SJCRH30 (cell line): ENCODE data around the gene TBCE. TPM values are rescaled to one million over a fixed set of nuclear protein-coding genes. Genes with fewer than 3 reads are reported as not detected.
A peak's percentile ranks its signal among the peaks of the same experiment; 100 is the strongest.
"Not testable (repeated sequence)": the region's sequence is repeated elsewhere in the genome, so short reads cannot be mapped to it uniquely, and the experiment has no call there.

Source experiments
- DNase-seq, 2 experiments: peaks; one replicate each; pipeline ENCODE4 v3.0.0-alpha.2; 2015 to 2020
- H3K27ac ChIP-seq: fragments of 250-450 bp; sonication (Bioruptor Pico); 2 replicates; pipeline ENCODE4 v1.5.1; 2020; ENCODE audit warnings: mild to moderate bottlenecking, moderate library complexity
- H3K27me3 ChIP-seq: fragments of 250-450 bp; sonication (Bioruptor Pico); 2 replicates; pipeline ENCODE4 v1.5.1; 2020; ENCODE audit warnings: mild to moderate bottlenecking, moderate library complexity
- H3K36me3 ChIP-seq: fragments of 250-450 bp; sonication (Bioruptor Pico); 2 replicates; pipeline ENCODE4 v1.5.1; 2020; ENCODE audit warnings: mild to moderate bottlenecking, moderate library complexity
- H3K4me1 ChIP-seq: fragments of 250-450 bp; sonication (Bioruptor Pico); 2 replicates; pipeline ENCODE4 v1.5.1; 2020; ENCODE audit warnings: mild to moderate bottlenecking, moderate library complexity
- H3K4me3 ChIP-seq: fragments of 250-450 bp; sonication (Bioruptor Pico); 2 replicates; pipeline ENCODE4 v1.5.1; 2020; ENCODE audit warnings: mild to moderate bottlenecking, moderate library complexity
- H3K9me3 ChIP-seq: fragments of 250-450 bp; sonication (Bioruptor Pico); replicated peaks from 2 replicates; pipeline ENCODE4 v1.5.1; 2020; ENCODE audit warnings: mild to moderate bottlenecking, moderate library complexity
- total RNA-seq: library from RNA; depleted of rRNA; stranded (reverse); fragments of >200 nt; shearing (Covaris generic); gene quantifications from 2 replicates; pipeline ENCODE4 v1.2.3, GENCODE V29; 2014

TBCE gene
- total RNA-seq, 1 experiment from 2014 or later = 38.6 TPM

DNA sequence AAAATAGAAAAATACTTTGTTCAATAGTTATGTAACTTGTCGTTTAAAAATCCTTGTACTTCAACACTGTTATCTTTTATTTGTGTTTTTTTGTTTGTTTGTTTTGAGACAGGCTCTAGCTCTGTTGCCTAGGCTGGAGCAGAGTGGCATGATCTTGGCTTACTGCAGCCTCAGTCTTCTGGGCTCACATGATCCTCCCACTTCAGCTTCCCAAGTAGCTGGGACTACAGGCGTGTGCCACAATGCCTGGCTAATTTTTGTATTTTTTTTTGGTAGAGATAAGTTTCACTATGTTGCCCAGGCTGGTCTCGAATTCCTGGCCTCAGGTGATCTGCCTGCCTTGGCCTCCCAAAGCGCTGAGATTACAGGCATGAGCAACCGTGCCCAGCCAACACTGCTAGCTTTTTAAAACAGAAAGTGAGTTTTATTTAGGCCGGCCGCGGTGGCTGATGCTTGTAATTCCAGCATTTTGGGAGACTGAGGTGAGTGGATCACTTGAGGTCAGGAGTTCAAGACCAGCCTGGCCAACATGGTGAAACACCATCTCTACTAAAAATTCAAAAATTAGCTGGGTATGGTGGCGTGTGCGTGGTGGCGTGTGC is 11.0 kb downstream of the TBCE start:
- not testable (repeated sequence) for H3K4me1 ChIP-seq, H3K9me3 ChIP-seq, DNase-seq, H3K27me3 ChIP-seq, H3K27ac ChIP-seq, H3K4me3 ChIP-seq
- peaks cover 18% of the 10 kb centered on the region for H3K36me3 ChIP-seq

DNA sequence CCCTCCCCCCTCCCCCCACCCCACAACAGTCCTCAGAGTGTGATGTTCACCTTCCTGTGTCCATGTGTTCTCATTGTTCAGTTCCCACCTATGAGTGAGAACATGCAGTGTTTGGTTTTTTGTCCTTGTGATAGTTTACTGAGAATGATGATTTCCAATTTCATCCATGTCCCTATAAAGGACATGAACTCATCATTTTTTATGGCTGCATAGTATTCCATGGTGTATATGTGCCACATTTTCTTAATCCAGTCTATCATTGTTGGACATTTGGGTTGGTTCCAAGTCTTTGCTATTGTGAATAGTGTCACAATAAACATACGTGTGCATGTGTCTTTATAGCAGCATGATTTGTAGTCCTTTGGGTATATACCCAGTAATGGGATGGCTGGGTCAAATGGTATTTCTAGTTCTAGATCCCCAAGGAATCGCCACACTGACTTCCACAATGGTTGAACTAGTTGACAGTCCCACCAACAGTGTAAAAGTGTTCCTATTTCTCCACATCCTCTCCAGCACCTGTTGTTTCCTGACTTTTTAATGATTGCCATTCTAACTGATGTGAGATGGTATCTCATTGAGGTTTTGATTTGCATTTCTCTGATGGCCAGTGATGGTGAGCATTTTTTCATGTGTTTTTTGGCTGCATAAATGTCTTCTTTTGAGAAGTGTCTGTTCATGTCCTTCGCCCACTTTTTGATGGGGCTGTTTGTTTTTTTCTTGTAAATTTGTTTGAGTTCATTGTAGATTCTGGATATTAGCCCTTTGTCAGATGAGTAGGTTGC is 14.9 kb downstream of the TBCE start:
- H3K9me3 ChIP-seq, H3K27ac ChIP-seq: not testable (repeated sequence)
- peaks cover 18% of the 10 kb centered on the region for H3K36me3 ChIP-seq

DNA sequence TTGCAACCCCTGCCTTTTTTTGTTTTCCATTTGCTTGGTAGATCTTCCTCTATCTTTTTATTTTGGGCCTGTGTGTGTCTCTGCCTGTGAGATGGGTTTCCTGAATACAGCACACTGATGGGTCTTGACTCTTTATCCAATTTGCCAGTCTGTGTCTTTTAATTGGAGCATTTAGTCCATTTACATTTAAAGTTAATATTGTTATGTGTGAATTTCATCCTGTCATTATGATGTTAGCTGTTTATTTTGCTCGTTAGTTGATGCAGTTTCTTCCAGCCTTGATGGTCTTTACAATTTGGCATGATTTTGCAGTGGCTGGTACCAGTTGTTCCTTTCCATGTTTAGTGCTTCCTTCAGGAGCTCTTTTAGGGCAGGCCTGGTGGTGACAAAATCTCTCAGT is 18.4 kb downstream of the TBCE start:
- not testable (repeated sequence) for H3K27me3 ChIP-seq, H3K27ac ChIP-seq, H3K4me3 ChIP-seq, H3K4me1 ChIP-seq, DNase-seq
- peaks cover 14% of the 10 kb centered on the region for H3K36me3 ChIP-seq
- H3K9me3 ChIP-seq = peaks cover 10% of the 10 kb centered on the region

More for the DNA sequence above, 14.9 kb downstream of the TBCE start:
- H3K4me3 ChIP-seq, H3K4me1 ChIP-seq, DNase-seq, H3K27me3 ChIP-seq: not testable (repeated sequence)

DNA sequence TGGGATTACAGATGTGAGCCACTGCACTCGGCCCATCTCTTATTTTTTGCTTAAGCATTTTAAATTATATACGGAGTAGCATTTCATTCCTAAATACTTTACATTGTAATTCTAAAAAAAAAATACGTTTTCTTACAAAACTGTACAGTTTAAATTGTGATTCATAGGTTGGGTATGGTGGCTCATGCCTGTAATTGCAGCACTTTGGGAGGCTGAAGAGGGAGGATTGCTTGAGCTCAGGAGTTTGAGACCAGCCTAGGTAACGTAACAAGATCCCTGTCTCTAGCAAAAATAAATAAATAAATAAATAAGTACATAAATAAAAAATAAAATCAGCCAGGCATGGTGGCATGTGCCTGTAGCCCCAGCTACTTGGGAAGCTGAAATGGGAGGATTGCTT is 24.6 kb downstream of the TBCE start:
- Histone ChIP-seq H3K36me3 (peaks cover 4% of the 10 kb centered on the region; the same call in 1 of the 2 replicates), H3K9me3 (peaks cover 4% of the 10 kb centered on the region), H3K27me3 (no peaks in the 10 kb centered on the region), H3K27ac (no peak overlapping the region), H3K4me1 (no peaks in the 10 kb centered on the region), H3K4me3 (no peak overlapping the region)
- DNase-seq = no peak

DNA sequence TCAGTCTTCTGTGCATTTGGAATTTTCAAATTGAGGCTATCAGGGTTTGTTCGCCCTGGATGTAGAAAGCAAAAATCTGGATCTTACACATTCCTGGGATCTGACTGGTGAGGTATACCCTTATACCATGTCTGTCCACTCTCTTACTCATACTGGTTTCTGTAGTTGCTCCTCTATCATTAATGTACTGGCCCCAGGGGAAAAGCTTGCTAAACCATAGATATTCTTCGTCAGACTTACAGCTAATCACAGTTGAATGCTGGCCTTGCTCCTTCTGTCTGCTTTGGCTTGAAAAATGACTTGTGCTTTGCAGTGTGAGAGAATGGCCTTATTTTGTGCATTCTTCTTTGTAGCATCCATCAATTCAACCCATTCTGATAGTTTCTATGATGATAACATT is 30.5 kb downstream of the TBCE start:
- H3K4me1 ChIP-seq = 0 out of 2 replicates have a peak, but pooled peaks cover 3% of the 10 kb centered on the region
- no peaks in the 10 kb centered on the region for H3K27me3 ChIP-seq
- H3K9me3 ChIP-seq = no peaks in the 10 kb centered on the region; the same call in 1 of the 2 replicates
- H3K27ac ChIP-seq = no peak overlapping the region
- no peak for DNase-seq
- H3K4me3 ChIP-seq = no peak overlapping the region
- H3K36me3 ChIP-seq = peaks cover 2% of the 10 kb centered on the region; the same call in 1 of the 2 replicates

DNA sequence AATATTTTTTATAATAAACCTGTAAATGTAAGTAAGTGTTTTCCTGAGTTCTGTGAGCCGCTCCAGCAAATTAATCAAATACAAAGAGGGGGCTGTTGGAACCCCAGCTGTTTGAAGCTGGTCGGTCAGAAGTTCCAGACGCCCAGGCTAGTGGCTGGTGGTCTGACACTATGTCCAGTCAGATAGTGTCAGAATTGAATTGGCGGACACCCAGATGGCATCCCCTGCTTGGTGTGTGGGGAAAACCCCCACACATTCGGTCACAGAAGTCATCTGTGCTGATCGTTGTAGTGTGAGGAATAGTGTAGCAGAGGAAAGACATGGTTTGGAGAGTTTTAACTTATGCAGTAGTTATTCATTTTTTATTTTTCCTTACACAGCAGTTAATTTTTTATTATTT is 32.4 kb downstream of the TBCE start:
- Histone ChIP-seq H3K4me1 (0 out of 2 replicates have a peak, but pooled peaks cover 3% of the 10 kb centered on the region), H3K36me3 (peaks cover 6% of the 10 kb centered on the region), H3K9me3 (no peaks in the 10 kb centered on the region; the same call in 1 of the 2 replicates), H3K27me3 (no peaks in the 10 kb centered on the region), H3K27ac (no peak overlapping the region), H3K4me3 (no peak overlapping the region)
- DNase-seq = no peak

DNA sequence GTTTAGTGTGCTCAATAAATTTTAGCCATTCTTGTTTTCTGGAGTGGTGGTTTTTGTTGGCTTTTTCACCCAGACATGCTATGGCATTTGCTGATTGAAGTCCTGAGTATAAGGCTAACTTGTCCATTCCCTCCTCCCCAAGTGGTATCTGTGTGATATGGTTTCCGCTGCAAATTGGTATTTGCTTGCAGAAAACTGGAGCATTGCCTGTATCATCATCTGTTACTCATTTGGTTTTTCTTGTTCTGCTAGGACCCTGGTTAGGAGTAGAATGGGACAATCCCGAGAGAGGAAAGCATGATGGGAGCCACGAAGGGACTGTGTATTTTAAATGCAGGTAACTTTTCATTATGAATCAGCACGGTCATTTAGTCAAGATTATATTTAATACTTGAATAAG is 34.0 kb downstream of the TBCE start:
- H3K4me1 ChIP-seq = 0 out of 2 replicates have a peak, but pooled peaks cover 3% of the 10 kb centered on the region
- H3K9me3 ChIP-seq = no peaks in the 10 kb centered on the region; the same call in 1 of the 2 replicates
- DNase-seq = no peak
- no peak overlapping the region for H3K4me3 ChIP-seq
- H3K27me3 ChIP-seq = no peaks in the 10 kb centered on the region
- no peak overlapping the region for H3K27ac ChIP-seq
- H3K36me3 ChIP-seq = peaks cover 6% of the 10 kb centered on the region; the same call in 1 of the 2 replicates

DNA sequence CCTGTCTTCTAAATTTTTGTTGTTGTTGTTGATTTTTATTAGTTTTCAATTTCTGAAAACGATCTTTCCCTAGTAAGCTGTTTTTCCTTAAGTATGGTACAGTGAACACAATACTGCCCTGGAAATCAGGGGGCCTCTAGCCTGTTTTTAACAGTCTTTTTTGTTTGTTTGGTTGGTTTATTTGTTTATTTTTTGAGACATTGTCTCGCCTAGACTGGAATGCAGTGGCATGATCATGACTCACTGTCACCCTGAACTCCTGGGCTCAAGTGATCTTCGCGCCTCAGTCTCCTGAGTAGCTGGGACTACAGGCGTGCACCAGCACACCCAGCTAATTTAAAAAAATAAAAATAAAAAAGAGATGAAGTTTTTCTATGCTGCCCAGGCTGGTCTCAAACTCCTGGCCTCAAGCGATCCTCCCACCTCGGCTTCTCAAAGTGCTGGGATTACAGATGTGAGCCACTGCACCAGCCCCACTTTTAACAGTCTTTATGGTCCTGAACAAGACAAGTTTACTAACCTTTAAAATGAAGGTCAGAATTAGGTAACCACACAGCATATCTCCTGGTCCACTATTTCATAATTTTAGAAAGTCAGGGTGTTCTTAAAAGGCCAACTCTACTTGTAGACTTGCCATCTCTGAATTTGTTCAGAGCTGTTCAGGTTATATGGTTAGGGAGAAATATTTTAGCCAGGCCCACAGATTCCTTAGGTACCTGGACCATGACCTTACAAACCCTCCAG is 35.4 kb downstream of the TBCE start:
- Histone ChIP-seq H3K4me3 (no peak overlapping the region), H3K4me1 (peaks cover 8% of the 10 kb centered on the region), H3K27ac (no peak overlapping the region), H3K27me3 (no peaks in the 10 kb centered on the region), H3K36me3 (peaks cover 6% of the 10 kb centered on the region; the same call in 1 of the 2 replicates), H3K9me3 (no peaks in the 10 kb centered on the region; the same call in 1 of the 2 replicates)
- no peak for DNase-seq

DNA sequence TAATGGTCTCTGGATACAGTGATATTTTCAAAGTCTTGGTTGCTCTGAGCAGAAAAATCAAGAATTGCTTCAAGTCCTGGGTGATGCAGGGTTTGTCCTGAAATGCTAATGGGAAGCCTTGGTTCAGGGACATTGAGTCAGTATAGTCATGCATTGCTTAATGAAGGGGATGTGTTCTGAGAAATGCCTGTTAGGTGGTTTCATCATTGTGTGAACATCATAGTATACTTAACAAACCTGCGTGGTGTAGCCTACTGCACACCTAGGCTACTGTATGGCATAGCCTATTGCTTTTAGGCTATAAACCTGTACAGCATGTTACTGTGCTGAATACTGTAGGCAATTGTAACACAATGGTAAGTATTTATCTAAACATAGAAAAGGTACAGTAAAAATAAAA is 36.4 kb downstream of the TBCE start:
- Histone ChIP-seq H3K27me3 (no peaks in the 10 kb centered on the region), H3K4me3 (no peak overlapping the region), H3K4me1 (peaks cover 18% of the 10 kb centered on the region), H3K27ac (no peak overlapping the region), H3K36me3 (peaks cover 6% of the 10 kb centered on the region; the same call in 1 of the 2 replicates), H3K9me3 (no peaks in the 10 kb centered on the region)
- DNase-seq = no peak

DNA sequence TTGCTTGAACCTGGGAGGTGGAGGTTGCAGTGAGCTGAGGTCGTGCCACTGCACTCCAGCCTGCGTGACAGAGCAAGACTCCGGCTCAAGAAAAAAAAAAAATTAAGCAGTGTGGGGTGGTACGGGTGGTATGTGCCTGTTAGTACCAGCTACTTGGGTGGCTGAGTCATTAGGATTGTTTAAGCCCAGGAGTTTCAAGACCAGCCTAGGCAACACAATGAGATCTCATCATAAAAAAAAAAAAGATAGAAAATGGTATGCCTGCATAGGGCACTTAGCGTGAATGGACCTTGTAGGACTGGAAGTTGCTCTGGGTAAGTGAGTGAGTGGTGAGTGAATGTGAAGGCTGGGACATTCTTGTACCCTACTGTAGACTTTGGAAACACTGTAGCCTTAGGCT is 37.0 kb downstream of the TBCE start:
- Histone ChIP-seq H3K4me3 (no peak overlapping the region), H3K27ac (no peak overlapping the region), H3K4me1 (peaks cover 24% of the 10 kb centered on the region), H3K27me3 (no peaks in the 10 kb centered on the region), H3K9me3 (no peaks in the 10 kb centered on the region), H3K36me3 (peaks cover 6% of the 10 kb centered on the region; the same call in 1 of the 2 replicates)
- DNase-seq = no peak

DNA sequence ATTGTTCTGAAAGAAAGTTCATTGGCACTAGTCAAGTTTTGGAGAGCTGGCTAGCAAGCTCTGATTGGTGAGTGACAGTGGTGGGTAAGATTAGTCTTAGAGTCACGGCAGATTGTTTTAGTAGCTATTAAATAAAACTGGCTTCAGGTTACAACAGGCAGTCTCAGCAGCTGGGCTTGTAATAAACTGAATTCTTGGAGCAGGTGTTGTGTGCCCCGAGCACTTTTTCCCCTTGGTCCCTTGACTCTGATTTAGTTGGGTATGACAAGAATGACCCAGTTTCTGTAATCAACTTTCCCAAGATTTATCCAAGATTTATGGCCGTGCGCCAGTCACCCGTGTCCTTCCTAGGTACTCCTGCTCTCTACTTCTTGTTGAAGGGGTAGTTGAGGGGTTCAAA is 40.2 kb downstream of the TBCE start:
- Histone ChIP-seq H3K4me3 (peak overlapping the region; percentile 3; the same call in 1 of the 2 replicates), H3K9me3 (no peaks in the 10 kb centered on the region), H3K27ac (peak overlapping the region; percentile 33), H3K4me1 (peaks cover 26% of the 10 kb centered on the region), H3K27me3 (no peaks in the 10 kb centered on the region), H3K36me3 (peaks cover 5% of the 10 kb centered on the region; the same call in 1 of the 2 replicates)
- DNase-seq = peak; percentile 59 to 87

DNA sequence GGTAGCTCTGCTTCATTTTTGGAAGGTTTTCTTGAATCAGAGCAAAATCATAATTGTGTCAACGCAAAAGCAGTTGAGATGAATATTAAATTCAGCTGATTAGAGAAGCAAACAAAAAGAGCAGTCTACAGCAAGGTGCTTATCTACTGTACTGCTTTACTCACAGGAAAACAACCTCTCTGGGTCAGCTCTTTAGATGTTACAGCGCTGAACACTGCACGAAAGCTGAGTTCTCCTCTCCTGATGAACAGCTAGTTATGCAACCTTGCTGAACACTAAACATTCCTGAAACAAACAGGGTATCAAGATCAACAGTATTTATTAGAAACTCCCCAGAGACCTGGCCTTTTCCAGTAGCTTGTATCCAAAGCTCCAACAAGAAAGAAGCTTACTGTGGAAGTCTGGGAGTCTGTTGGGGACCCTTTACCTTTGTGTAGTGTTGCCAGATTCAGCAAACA is 41.3 kb downstream of the TBCE start:
- H3K36me3 ChIP-seq = peaks cover 4% of the 10 kb centered on the region; the same call in 1 of the 2 replicates
- H3K27ac ChIP-seq = no peak overlapping the region
- H3K9me3 ChIP-seq = no peaks in the 10 kb centered on the region
- H3K4me1 ChIP-seq = peaks cover 24% of the 10 kb centered on the region
- no peaks in the 10 kb centered on the region for H3K27me3 ChIP-seq
- H3K4me3 ChIP-seq = no peak overlapping the region
- peak in 1 of 2 experiments; percentile 21 for DNase-seq

DNA sequence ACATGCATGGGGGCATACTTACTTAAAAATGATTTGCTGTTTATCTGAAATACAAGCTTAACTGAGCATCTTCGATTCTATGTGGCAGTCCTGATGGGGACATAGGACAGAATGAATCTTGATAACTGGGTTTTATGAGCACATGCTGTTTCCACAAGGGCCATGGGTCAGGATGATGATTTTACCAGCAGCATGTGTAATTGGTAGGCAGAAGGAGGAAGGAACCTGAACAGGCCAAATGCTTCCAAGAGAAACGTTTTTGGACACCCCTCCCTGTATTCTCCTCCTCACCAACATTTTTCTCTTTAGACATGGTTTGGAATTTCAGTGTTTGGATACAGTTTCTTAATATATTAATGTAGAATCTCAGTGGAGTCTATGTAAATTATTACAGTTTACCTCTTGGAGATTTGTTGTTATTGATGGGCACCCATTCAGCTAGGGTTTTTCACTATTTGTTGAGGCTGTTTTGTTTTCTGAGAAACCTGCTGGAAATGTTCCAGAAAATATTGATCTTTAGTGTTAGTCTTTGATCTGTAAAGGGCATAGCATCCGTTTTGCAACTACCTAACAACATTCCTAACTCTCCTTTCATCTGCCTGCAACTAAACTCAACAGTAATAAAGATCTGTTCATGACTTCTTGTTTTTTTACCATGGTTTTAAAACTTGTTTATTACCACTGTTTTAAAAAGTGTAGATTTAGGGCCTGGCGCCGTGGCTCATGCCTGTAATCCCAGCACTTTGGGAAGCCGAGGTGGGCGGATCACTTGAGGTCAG is 42.0 kb downstream of the TBCE start:
- Histone ChIP-seq H3K9me3 (no peaks in the 10 kb centered on the region), H3K36me3 (no peaks in the 10 kb centered on the region), H3K4me1 (peaks cover 24% of the 10 kb centered on the region), H3K27me3 (no peaks in the 10 kb centered on the region), H3K27ac (no peak overlapping the region), H3K4me3 (no peak overlapping the region)
- no peak for DNase-seq

DNA sequence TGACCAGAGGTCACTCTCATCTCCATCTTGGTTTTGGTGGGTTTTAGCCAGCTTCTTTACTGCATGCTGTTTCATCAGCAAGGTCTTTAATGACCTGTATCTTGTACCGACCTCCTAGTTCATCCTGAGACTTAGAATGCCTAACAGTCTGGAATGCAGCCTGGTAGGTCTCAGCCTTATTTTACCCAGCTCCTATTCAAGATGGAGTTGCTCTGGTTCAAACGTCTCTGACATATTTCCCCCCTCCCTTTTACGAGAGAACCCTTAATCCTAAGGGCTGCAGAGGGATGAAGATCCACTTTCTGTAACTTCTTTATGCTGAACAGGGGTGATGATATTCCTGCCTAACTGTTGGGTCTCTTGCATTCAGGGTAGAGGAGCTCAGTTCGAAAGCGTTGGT is 43.2 kb downstream of the TBCE start:
- Histone ChIP-seq H3K9me3 (no peaks in the 10 kb centered on the region), H3K4me3 (no peak overlapping the region), H3K36me3 (no peaks in the 10 kb centered on the region; the same call in 1 of the 2 replicates), H3K27ac (no peak overlapping the region), H3K27me3 (no peaks in the 10 kb centered on the region), H3K4me1 (peaks cover 24% of the 10 kb centered on the region)
- DNase-seq = no peak
